Brain pericyte (primary cell): ENCODE data around the gene SPATA21.

Source experiments
- DNase-seq: peaks from one replicate; pipeline ENCODE4 v3.0.0-alpha.2; 2012; ENCODE audit warnings: low read depth, low spot score

The SPATA21 gene

GRCh38 chr1:16351456-16351993 lies 85.7 kb downstream of the SPATA21 start:
- no peak for DNase-seq

- no peak for DNase-seq
Measured at GRCh38 chr1:16349847-16350406, 87.3 kb downstream of the SPATA21 start.
